Retinal pigment epithelial cell (primary cell): ENCODE data around the gene SRBD1.

Experiments
- DNase-seq: peaks from one replicate; pipeline ENCODE4 v3.0.0-alpha.2; 2010; ENCODE audit warnings: low read depth
- H3K4me3 ChIP-seq: 2 replicates; pipeline ENCODE4 v1.5.1; 2011; ENCODE audit warnings: mild to moderate bottlenecking, low read length, control low read depth, moderate library complexity
- CTCF ChIP-seq: conservative IDR thresholded peaks from 2 replicates; pipeline ENCODE4 v1.5.1; 2011; ENCODE audit warnings: low read depth, low read length, control low read depth, inconsistent platforms

Gene SRBD1

DNA sequence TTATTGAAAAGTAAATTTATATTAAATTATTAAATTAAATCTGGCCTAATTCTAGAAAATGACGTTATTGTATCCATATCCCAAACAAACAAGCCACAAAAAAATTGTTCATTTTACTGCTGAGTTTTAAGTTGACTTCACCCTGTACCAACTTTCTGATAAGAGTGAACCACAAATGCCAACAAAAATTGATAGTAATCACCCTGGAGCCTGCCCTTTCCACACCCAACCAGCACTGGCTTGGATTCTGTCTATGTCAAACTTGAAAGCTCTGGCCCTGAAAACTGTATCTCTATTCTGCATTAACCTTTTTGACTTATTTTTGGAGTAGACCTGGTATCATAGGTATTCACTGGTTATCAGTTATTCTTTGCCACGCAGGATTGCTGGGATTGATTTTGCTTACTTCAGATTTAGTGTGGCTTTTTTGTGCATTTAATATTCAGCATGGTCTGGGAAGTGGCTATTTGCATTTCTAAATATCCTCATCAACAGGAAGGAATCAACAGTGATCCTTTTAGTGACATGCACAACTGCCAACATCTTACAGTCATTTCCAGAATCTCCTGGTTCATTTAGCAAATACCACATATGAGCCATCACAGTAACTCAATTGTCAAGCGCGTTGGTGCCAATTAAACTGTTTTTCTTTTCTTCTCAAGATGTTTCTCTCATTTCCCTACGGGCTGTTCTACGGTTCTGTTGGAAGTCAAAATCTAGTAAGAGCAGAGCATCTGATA lies 11.4 kb upstream of the SRBD1 start:
- no peak for DNase-seq
- no peak overlapping the region for H3K4me3 ChIP-seq
- TF ChIP-seq CTCF = no peak

DNA sequence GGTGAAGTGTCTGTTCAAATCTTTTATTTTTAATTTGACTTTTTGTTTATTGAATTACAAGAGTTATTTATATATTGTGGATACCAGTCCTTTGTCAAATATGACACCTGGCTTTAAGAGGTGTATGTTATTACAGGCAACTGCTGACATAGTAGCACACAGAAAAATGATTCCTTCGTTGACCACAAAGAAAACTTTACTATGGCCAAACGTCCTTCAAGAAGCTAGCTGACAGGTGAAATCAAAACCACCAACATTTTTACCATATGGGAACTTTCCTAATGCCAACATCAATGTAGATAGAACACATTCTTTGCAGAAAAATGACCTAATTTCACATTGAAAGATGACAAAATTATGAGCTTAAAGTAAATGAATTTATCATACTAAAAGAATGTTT lies 6.4 kb upstream of the SRBD1 start:
- no peak for DNase-seq
- TF ChIP-seq CTCF = no peak
- no peak overlapping the region for H3K4me3 ChIP-seq

DNA sequence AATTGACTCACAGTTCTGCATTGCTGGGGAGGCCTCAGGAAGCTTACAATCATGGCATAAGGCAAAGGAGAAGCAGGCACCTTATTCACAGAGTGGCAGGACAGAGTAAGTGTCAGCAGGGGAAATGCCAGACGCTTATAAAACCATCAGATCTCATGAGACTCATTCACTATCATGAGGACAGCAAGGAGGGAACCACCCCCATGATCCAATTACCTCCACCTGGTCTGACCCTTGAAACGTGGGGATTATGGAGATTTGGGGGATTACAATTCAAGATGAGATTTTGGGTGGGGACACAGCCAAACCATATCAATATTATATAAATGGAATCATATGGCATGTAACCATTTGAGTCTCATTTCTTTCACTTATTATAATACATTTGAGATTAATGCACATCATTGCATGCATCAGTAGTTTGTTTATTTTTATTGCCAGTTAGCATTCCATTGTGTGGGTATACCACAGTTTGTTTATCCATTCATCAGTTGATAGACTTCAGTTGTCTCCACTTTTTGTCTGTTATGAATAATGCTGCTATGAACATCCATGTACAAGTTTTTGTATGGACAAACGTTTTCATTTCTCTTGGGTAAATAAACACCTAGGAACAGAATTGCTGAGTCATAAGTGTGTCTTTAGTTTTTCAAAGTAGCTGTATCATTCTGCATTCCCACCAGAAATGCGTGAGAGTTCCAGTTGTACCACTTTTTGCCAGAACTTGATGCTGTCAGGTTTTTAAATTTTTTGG lies 5.8 kb upstream of the SRBD1 start:
- TF ChIP-seq CTCF = no peak
- no peak overlapping the region for H3K4me3 ChIP-seq
- no peak for DNase-seq

DNA sequence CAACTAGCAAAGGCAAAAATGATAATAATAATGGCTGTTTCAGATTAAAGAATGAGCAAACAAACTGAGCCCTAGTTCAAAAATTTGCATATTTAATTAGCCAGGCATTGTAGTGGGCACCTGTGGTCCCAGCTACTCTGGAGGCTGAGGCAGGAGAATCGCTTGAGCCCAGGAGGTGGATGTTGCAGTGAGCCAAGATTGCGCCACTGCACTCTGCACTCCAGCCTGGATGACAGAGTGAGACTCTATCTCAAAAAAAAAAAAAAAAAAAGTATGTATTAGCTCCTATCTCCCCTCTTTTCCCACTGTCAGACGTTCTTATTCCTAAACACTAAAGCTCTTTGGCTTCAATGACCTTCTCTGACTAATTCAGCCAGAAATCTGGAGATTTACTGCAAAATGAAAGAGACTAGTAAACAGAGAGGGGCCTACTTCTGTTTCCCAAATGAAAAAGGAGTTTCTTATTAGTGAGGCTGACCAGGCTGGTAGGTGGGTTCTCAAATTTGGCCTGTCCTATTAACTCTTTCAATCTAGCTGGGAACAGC lies 3.9 kb upstream of the SRBD1 start:
- TF ChIP-seq CTCF = no peak
- DNase-seq = no peak
- H3K4me3 ChIP-seq = no peak overlapping the region

GRCh38 chr2:45614330-45614729 lies 3.3 kb upstream of the SRBD1 start:
- no peak for TF ChIP-seq CTCF
- no peak for DNase-seq
- no peak overlapping the region for H3K4me3 ChIP-seq

DNA sequence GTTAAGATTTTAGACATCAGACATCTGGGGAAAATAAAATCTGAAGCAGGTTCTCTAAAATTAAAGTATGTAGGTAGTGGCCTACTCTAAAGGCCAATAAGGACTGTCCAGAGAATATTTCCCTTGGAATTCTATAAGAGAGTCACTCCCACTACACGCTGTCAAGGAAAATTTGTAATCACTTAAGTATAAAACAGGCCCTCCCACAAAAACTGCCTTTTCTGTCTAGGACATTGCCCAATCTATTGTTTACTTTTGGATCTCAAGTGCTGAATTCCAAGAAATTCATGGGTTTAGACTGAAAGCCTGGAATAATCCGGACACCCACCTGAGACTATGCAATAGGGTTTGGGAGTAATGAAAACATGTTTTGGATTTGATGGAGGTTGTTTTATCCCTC lies 1.7 kb upstream of the SRBD1 start:
- DNase-seq = no peak
- H3K4me3 ChIP-seq = no peak overlapping the region
- TF ChIP-seq CTCF = no peak

GRCh38 chr2:45612285-45612684 lies 1.2 kb upstream of the SRBD1 start:
- no peak for TF ChIP-seq CTCF
- no peak for DNase-seq
- no peak overlapping the region for H3K4me3 ChIP-seq
